HFF-Myc (cell line): ENCODE data around the gene MYH15.

Experiments used
- DNase-seq: peaks from one replicate; pipeline ENCODE4 v3.0.0-alpha.2; 2011; ENCODE audit warnings: low read depth; ENCODE audit errors: extremely low read depth
- H3K4me3 ChIP-seq: replicated peaks from 2 replicates; pipeline ENCODE4 v1.5.1; 2011; ENCODE audit warnings: low read depth, mild to moderate bottlenecking, control low read depth, low read length
- TF ChIP-seq, protein P1 (sequence below): IDR thresholded peaks from 2 replicates; pipeline ENCODE4 v1.5.1; 2012; ENCODE audit warnings: mild to moderate bottlenecking, low read depth, low read length, control low read depth; ENCODE audit errors: missing control alignments

Gene MYH15

DNA sequence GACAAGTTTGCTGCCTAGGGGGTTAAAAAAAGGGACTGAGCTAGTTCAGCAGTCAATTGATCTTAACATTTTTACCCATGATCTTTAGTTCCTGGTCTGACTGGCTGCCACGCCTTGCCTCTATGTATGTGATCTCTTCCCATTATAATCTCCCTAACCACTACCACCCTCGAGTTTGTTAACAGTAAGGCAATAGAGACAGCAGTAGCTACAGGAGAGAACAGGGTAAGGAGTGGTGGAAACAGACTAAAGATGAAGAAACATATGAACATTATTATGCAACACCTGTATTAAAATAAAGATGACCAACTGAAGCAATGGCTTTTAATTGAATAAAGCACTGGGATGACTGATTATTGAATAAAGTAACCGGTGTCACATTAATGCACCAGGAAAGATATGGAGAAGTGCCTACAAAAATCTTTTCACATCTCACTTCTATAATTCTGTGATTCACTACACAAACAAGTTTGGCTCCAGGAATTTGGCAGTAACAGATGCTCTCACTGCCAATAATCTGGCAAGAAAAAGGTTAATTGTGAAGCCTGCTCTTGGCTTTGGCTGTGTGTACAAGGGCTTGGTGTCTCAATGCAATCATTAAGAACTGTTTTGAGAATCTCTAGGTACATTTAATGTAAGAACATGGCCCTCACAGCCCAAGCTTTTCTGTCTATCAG, 118.3 kb downstream of the MYH15 start:
- TF ChIP-seq, protein P1, sequence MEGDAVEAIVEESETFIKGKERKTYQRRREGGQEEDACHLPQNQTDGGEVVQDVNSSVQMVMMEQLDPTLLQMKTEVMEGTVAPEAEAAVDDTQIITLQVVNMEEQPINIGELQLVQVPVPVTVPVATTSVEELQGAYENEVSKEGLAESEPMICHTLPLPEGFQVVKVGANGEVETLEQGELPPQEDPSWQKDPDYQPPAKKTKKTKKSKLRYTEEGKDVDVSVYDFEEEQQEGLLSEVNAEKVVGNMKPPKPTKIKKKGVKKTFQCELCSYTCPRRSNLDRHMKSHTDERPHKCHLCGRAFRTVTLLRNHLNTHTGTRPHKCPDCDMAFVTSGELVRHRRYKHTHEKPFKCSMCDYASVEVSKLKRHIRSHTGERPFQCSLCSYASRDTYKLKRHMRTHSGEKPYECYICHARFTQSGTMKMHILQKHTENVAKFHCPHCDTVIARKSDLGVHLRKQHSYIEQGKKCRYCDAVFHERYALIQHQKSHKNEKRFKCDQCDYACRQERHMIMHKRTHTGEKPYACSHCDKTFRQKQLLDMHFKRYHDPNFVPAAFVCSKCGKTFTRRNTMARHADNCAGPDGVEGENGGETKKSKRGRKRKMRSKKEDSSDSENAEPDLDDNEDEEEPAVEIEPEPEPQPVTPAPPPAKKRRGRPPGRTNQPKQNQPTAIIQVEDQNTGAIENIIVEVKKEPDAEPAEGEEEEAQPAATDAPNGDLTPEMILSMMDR = no peak
- DNase-seq = no peak

DNA sequence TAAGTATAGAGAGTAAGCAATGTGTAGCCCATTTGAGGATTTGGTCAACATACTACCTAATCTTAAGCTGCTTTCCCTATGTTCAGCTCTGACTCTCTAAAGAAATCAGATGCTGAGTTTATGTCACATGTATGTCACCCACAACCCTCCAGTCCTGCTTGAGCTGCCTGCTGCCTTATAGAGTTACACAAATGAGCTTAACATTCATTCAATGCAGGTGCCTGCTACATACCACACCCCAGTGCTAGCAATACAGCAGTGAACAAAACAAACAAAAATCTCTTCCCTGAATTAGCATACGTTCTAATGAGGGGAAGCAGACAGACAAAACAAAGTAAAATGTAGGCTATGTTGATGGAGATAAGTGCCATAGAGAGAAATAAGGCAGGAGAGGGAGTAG, 121.0 kb downstream of the MYH15 start:
- TF ChIP-seq, protein P1 = no peak
- H3K4me3 ChIP-seq = no peak overlapping the region
- no peak for DNase-seq

More for the DNA sequence above, 118.3 kb downstream of the MYH15 start:
- H3K4me3 ChIP-seq = no peak overlapping the region

DNA sequence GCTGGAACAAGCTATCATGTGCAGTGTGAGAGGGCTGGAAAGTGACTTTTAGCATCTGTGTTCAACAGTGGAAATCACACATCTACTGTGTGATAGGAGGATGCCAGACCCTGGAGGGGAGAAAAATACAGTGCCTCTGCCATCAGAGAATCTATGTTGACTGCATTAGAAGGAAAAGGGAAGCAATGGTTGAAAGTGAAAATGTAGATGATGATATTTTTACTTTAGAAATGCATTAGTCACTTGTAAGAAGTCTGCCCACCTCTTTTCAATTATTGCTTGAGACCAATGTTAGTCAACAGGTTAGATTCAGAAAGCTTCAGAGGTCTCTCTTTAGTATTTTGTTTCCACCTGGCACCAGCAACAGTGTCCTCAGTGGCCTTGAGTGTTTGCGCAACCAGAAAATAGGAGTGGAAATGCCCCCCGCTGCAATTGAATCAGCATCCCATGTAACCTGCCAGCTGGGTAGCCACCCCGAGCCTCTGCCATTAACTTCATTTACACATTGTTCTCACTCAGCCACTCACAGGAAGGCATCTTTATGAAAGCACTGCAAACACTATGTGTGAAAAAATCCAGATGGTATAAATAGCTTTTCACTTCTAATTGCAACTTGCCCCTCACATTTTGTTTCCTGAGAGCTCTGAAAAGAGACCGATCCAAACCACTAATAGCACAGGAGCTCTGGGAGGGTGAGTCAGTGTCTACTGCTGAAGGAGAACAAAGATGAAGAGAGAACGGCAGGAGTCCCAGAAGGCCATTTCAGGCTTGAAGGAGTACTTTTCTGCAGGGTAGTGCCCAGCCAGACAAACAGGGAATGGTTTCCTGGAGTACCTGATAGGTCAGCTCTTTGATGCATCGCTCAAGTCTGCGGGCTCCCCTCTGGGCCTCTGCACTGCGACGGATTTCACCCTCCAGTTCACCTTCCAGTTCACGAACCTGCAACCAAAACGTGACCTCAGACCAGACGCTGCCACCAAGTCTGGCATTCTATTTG, 122.0 kb downstream of the MYH15 start:
- no peak overlapping the region for H3K4me3 ChIP-seq
- DNase-seq = no peak
- TF ChIP-seq, protein P1 = no peak

DNA sequence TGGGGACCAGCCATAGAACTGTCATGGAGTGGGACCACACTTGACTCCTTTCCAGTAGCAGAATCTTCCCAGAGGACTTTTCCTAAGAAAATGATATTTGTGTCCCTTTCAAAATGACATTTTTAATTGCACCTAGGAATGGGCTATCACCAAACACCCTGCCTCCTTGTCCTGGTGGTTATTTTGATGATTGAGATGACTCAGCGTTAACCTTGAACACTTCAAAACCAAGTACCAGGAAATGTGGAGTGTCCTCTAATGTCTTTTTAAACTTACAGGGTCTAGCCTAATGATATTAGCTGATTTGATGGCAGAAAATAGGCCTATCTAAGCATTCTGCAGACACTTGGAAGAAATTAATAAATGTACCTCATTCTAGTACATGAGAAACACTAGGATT, 123.3 kb downstream of the MYH15 start:
- no peak for DNase-seq
- H3K4me3 ChIP-seq = no peak overlapping the region
- TF ChIP-seq, protein P1 = no peak

DNA sequence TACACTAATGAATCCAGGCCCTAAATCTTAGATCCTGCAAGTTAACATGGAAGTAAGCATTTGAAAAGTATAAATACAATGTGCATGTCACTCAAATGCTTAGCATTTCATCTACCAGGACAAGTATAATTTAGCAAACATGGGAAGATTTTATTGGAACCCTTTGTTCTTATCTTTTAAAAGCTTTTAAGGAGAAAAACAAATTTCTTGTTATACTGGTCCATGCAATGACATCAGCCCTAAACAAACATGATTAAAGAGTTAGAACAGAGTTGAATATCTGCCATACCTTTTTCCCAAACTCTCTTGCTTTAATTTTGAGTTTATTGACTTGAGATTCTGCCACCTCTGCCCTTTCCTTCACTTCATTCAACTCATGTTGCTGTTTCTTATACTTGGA, 127.1 kb downstream of the MYH15 start:
- TF ChIP-seq, protein P1 = no peak
- H3K4me3 ChIP-seq = no peak overlapping the region
- DNase-seq = no peak

DNA sequence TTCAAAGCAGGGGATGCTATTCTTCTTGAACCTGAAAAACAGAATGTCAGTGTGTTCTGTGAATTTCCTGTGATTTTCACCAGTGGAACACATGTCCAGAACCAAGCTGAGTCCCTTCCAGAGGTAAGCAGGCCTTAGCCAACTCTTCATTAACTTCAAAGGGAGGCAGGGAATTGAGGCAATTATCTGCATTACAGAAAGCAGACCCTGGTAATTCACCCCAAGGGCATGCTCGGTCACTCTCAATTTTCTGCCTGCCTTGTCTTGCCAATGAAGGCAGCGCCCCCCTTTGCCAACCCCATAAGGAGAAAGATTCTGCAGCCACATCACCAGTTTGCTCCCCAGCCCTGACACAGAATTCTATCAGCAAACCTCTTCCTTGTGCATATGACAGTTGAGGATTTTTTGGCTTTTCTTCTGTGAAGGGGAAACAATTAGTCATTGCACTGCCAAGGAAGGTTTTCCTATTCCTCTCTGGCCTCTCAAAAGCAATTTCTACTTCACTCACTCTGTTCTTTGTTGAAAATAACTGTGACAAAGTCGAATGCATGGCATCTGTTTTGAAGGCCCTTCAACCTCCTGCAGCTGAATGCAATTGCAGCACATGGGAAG, 128.8 kb downstream of the MYH15 start:
- TF ChIP-seq, protein P1 = no peak
- no peak overlapping the region for H3K4me3 ChIP-seq
- no peak for DNase-seq
